IMR-90 (cell line): ENCODE measurements around the gene KIF20B.

Experiments
- MAFK ChIP-seq: IDR thresholded peaks from 2 replicates; pipeline ENCODE4 v1.6.1; 2012; ENCODE audit warnings: low read depth, low read length, improper control_type of control experiment
- MAZ ChIP-seq: IDR thresholded peaks from 2 replicates; pipeline ENCODE4 v1.6.1; 2012; ENCODE audit warnings: low read depth, mild to moderate bottlenecking, low read length, improper control_type of control experiment, moderate library complexity, borderline replicate concordance
- POLR2A ChIP-seq: IDR thresholded peaks from 2 replicates; pipeline ENCODE4 v1.6.1; 2012; ENCODE audit warnings: mild to moderate bottlenecking, low read depth, low read length
- TF ChIP-seq, protein P1 (sequence below): conservative IDR thresholded peaks from 2 replicates; pipeline ENCODE4 v1.5.1; 2012; ENCODE audit warnings: mild to moderate bottlenecking, low read depth, low read length, improper control_type of control experiment

DNA sequence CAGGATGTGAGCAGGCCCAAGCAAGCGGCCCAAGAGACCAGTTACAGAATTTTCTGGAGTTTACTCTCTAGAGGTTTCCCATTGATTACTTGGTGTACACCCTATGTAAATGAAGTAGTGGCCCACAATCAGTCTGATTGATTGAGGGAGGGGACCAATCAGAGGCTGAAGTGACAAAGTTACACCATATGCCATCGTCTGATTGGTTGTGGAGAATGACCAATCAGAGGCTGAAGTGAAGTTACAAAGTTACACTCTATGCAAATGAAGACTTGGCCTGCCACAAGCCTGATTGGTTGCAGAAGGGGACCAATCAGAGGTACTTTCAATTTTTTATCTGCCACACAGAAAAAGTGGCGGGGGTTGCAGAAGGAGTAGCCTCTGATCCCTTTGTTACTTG, 83.7 kb downstream of the KIF20B start:
- TF ChIP-seq, protein P1, sequence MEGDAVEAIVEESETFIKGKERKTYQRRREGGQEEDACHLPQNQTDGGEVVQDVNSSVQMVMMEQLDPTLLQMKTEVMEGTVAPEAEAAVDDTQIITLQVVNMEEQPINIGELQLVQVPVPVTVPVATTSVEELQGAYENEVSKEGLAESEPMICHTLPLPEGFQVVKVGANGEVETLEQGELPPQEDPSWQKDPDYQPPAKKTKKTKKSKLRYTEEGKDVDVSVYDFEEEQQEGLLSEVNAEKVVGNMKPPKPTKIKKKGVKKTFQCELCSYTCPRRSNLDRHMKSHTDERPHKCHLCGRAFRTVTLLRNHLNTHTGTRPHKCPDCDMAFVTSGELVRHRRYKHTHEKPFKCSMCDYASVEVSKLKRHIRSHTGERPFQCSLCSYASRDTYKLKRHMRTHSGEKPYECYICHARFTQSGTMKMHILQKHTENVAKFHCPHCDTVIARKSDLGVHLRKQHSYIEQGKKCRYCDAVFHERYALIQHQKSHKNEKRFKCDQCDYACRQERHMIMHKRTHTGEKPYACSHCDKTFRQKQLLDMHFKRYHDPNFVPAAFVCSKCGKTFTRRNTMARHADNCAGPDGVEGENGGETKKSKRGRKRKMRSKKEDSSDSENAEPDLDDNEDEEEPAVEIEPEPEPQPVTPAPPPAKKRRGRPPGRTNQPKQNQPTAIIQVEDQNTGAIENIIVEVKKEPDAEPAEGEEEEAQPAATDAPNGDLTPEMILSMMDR: no peak
- TF ChIP-seq POLR2A (no peak), MAFK (no peak), MAZ (no peak)
